IMR-90 (cell line): ENCODE results near the gene GLCCI1. TPM values are rescaled to one million over a fixed set of nuclear protein-coding genes. Genes with fewer than 3 reads are reported as not detected.

ENCODE experiments used
- ATAC-seq: fragments of 200-7000 bp; cut with Tn5 transposase; 2 replicates; pipeline ENCODE4 v1.9.1; 2020; ENCODE audit warnings: low read depth, mild to moderate bottlenecking, moderate library complexity
- BruUV-seq: library from RNA; stranded (reverse); fragments of 400-500 nt; replicated peaks from 2 replicates; lab custom pipeline; 2021; lab: Mats Ljungman, UMichigan
- CTCF ChIA-PET: fragments of 300-600 bp; formaldehyde crosslinking; extraction: SDS; loops from one replicate; lab custom pipeline; 2021; ENCODE audit warnings: antibody characterized with exemption; lab: Yijun Ruan, JAX
- POLR2A ChIA-PET: fragments of 300-600 bp; sonication (Branson Sonifier 250); formaldehyde crosslinking; loops from one replicate; lab custom pipeline; 2022; ENCODE audit warnings: antibody characterized with exemption; ENCODE audit not compliant: unreplicated experiment; lab: Charles Lee
- DNase-seq: peaks from one replicate; pipeline ENCODE4 v3.0.0; 2013
- H2AFZ ChIP-seq: replicated peaks from 2 replicates; pipeline ENCODE3; 2013; ENCODE audit warnings: low read length, mild to moderate bottlenecking; ENCODE audit not compliant: poor library complexity
- H2AK5ac ChIP-seq: 2 replicates; pipeline ENCODE4 v1.6.1; 2013; ENCODE audit warnings: low read depth, low read length, inconsistent platforms
- H2AK9ac ChIP-seq: replicated peaks from 2 replicates; pipeline ENCODE3; 2013; ENCODE audit warnings: mild to moderate bottlenecking, low read depth, low read length, moderate library complexity; ENCODE audit not compliant: poor library complexity
- H2BK120ac ChIP-seq: 2 replicates; pipeline ENCODE4 v1.6.1; 2013; ENCODE audit warnings: low read depth, low read length, inconsistent platforms
- H2BK15ac ChIP-seq: 3 replicates; pipeline ENCODE4 v1.6.1; 2013; ENCODE audit warnings: low read depth, low read length, inconsistent platforms
- H2BK20ac ChIP-seq: 2 replicates; pipeline ENCODE4 v1.6.1; 2013; ENCODE audit warnings: low read depth, mild to moderate bottlenecking, inconsistent platforms, low read length, moderate library complexity
- H2BK5ac ChIP-seq: 2 replicates; pipeline ENCODE4 v1.6.1; 2013; ENCODE audit warnings: mild to moderate bottlenecking, low read depth, low read length, inconsistent platforms; ENCODE audit not compliant: poor library complexity, severe bottlenecking
- H3K14ac ChIP-seq: replicated peaks from 2 replicates; pipeline ENCODE4 v1.6.1; 2013; ENCODE audit warnings: low read depth, low read length, inconsistent platforms
- H3K18ac ChIP-seq: 2 replicates; pipeline ENCODE4 v1.6.1; 2013; ENCODE audit warnings: low read depth, low read length, control low read depth
- H3K23ac ChIP-seq: 2 replicates; pipeline ENCODE4 v1.6.1; 2013; ENCODE audit warnings: low read depth, low read length, inconsistent platforms
- H3K27ac ChIP-seq: 2 replicates; pipeline ENCODE4 v1.5.1; 2013; ENCODE audit warnings: mild to moderate bottlenecking, control low read depth, low read length; ENCODE audit not compliant: insufficient read depth
- H3K27me3 ChIP-seq: 2 replicates; pipeline ENCODE4 v1.6.1; 2013; ENCODE audit warnings: low read length; ENCODE audit not compliant: control insufficient read depth, insufficient read depth
- H3K36me3 ChIP-seq: 2 replicates; pipeline ENCODE4 v1.6.1; 2013; ENCODE audit warnings: low read length, mixed read lengths; ENCODE audit not compliant: control insufficient read depth, insufficient read depth
- H3K4ac ChIP-seq: 2 replicates; pipeline ENCODE4 v1.6.1; 2013; ENCODE audit warnings: low read depth, low read length, inconsistent platforms
- H3K4me1 ChIP-seq: 2 replicates; pipeline ENCODE4 v1.6.1; 2013; ENCODE audit warnings: low read length, mixed read lengths; ENCODE audit not compliant: control insufficient read depth, insufficient read depth
- H3K4me2 ChIP-seq: 2 replicates; pipeline ENCODE4 v1.6.1; 2013; ENCODE audit warnings: low read depth, mild to moderate bottlenecking, control low read depth, low read length, moderate library complexity
- H3K4me3 ChIP-seq: 2 replicates; pipeline ENCODE4 v1.5.1; 2013; ENCODE audit warnings: low read depth, mild to moderate bottlenecking, control low read depth, low read length, moderate library complexity; ENCODE audit not compliant: insufficient read depth
- H3K56ac ChIP-seq: 2 replicates; pipeline ENCODE4 v1.6.1; 2013; ENCODE audit warnings: low read length, inconsistent platforms; ENCODE audit not compliant: insufficient read depth; ENCODE audit errors: extremely low read depth
- H3K79me1 ChIP-seq, 2 experiments: 2 replicates each; pipeline ENCODE4 v1.6.1; 2013; ENCODE audit warnings: low read length in 2 of 2, inconsistent platforms in 1 of 2, low read depth in 1 of 2
- H3K9ac ChIP-seq: 2 replicates; pipeline ENCODE4 v1.6.1; 2013; ENCODE audit warnings: low read depth, low read length, control low read depth
- H3K9me1 ChIP-seq: 2 replicates; pipeline ENCODE4 v1.6.1; 2013; ENCODE audit warnings: low read length, inconsistent platforms; ENCODE audit not compliant: insufficient read depth
- H3K9me3 ChIP-seq: 2 replicates; pipeline ENCODE4 v1.6.1; 2013; ENCODE audit warnings: low read length; ENCODE audit not compliant: control insufficient read depth, insufficient read depth
- H4K20me1 ChIP-seq: 2 replicates; pipeline ENCODE4 v1.6.1; 2013; ENCODE audit warnings: low read length, inconsistent platforms; ENCODE audit not compliant: insufficient read depth
- H4K5ac ChIP-seq: 2 replicates; pipeline ENCODE4 v1.6.1; 2013; ENCODE audit warnings: mild to moderate bottlenecking, low read depth, low read length, control low read depth
- H4K8ac ChIP-seq, 2 experiments: 2 replicates each; pipeline ENCODE4 v1.6.1; 2013; ENCODE audit warnings: low read depth in 2 of 2, low read length in 2 of 2, control low read depth in 1 of 2, inconsistent platforms in 1 of 2
- H4K91ac ChIP-seq: 2 replicates; pipeline ENCODE4 v1.6.1; 2013; ENCODE audit warnings: low read depth, low read length, inconsistent platforms; ENCODE audit not compliant: insufficient read depth
- CHD1 ChIP-seq: IDR thresholded peaks from 2 replicates; pipeline ENCODE4 v1.6.1; 2012; ENCODE audit warnings: low read depth, low read length, improper control_type of control experiment
- FOS ChIP-seq: fragments of 150-350 bp; IDR thresholded peaks from 2 replicates; pipeline ENCODE4 v1.6.1; 2016; ENCODE audit warnings: low read depth, low read length
- MAZ ChIP-seq: IDR thresholded peaks from 2 replicates; pipeline ENCODE4 v1.6.1; 2012; ENCODE audit warnings: low read depth, mild to moderate bottlenecking, low read length, improper control_type of control experiment, moderate library complexity, borderline replicate concordance
- MXI1 ChIP-seq: IDR thresholded peaks from 2 replicates; pipeline ENCODE4 v1.6.1; 2012; ENCODE audit warnings: low read depth, mild to moderate bottlenecking, low read length, moderate library complexity, borderline replicate concordance
- NFE2L2 ChIP-seq: fragments of 150-350 bp; IDR thresholded peaks from 2 replicates; pipeline ENCODE4 v1.6.1; 2016; ENCODE audit warnings: low read depth, mild to moderate bottlenecking, low read length
- RAD21 ChIP-seq: IDR thresholded peaks from 2 replicates; pipeline ENCODE4 v1.6.1; 2012; ENCODE audit warnings: low read length, improper control_type of control experiment
- RCOR1 ChIP-seq: IDR thresholded peaks from 2 replicates; pipeline ENCODE4 v1.6.1; 2012; ENCODE audit warnings: mild to moderate bottlenecking, low read length, improper control_type of control experiment; ENCODE audit not compliant: insufficient replicate concordance
- RFX5 ChIP-seq: IDR thresholded peaks from 2 replicates; pipeline ENCODE4 v1.8.0; 2012; ENCODE audit warnings: low read depth, mild to moderate bottlenecking, low read length, moderate library complexity
- WGBS, 2 experiments: methylation state at CpG; one replicate each; pipeline versions ENCODE4 v1.1.5 to v1.1.7; 2013; ENCODE audit warnings: missing lambda C conversion rate in 2 of 2; ENCODE audit not compliant: insufficient read length in 1 of 2; ENCODE audit errors: extremely low coverage in 2 of 2; 5-methylcytosine and 5-hydroxymethylcytosine counted together
- dilution Hi-C: fragments of 300-500 bp; cut with HindIII; formaldehyde crosslinking; loops from one replicate; pipeline ENCODE4 v1.14.3; 2018; ENCODE audit warnings: low sequenced_read_pairs; ENCODE audit not compliant: unreplicated experiment
- in situ Hi-C: fragments of 300-500 bp; cut with MboI; formaldehyde crosslinking; loops from 3 replicates; pipeline ENCODE4 v1.14.3; 2019; ENCODE audit warnings: low sequenced_read_pairs, inconsistent platforms, mixed read lengths
- intact Hi-C: fragments of 100-400 bp; cut with micrococcal nuclease; formaldehyde crosslinking; loops from 2 replicates; pipeline ENCODE4 v1.10.0; 2022
- polyA plus RNA-seq, 3 experiments: library from polyadenylated mRNA; depleted of rRNA; stranded (reverse); fragments of >200 nt; gene quantifications; 2 replicates each; pipeline ENCODE4 v1.2.3, GENCODE V29; 2012; ENCODE audit warnings: low replicate concordance in 1 of 3
- total RNA-seq: library from RNA; depleted of rRNA; stranded (reverse); fragments of >200 nt; gene quantifications from 2 replicates; pipeline ENCODE4 v1.2.3, GENCODE V29; 2012
- TF ChIP-seq, protein P1 (sequence below): fragments of 150-350 bp; IDR thresholded peaks from 2 replicates; pipeline ENCODE4 v1.6.1; 2016; ENCODE audit warnings: low read depth, mild to moderate bottlenecking, low read length, moderate library complexity, borderline replicate concordance

The GLCCI1 gene
- total and polyA plus RNA-seq, 2 of the 4 experiments (the other 2 are of a cell fraction) = 4.1 to 6.2 TPM

DNA sequence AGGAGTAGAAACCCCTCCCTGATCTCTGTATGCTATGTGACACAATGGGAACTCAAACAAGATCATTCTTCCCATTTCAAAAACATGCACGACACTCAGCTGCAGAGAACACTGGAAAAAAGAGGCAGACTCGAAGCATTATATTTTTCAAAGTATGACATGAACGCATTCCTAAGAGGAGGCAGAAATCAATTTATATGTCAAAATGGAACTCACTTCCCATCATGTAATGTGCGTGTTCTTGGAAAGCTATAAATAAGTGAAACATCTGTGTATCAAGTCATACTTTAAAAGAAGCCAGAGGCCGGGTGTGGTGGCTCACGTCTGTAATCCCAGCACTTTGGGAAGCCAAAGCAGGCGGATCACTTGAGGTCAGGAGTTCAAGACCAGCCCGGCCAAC lies 150.7 kb downstream of the GLCCI1 start:
- no peak overlapping the region for H3K27ac ChIP-seq
- H2AK9ac ChIP-seq = no peak overlapping the region
- H2BK15ac ChIP-seq = no peak overlapping the region
- no peak overlapping the region for H3K23ac ChIP-seq
- H4K20me1 ChIP-seq = no peaks in the 10 kb centered on the region
- no peak overlapping the region for H2BK5ac ChIP-seq
- no peak overlapping the region for H4K5ac ChIP-seq
- dilution Hi-C loops (no loop called here), intact Hi-C loops (no loop called here), in situ Hi-C loops (no loop called here)
- no peak for ATAC-seq
- H3K4me2 ChIP-seq = no peak overlapping the region
- no peaks in the 10 kb centered on the region for H3K79me1 ChIP-seq
- H4K8ac ChIP-seq = no peak overlapping the region
- H3K56ac ChIP-seq = no peak overlapping the region
- H3K4me1 ChIP-seq = no peaks in the 10 kb centered on the region
- ChIA-PET POLR2A (no interaction called here), CTCF (no interaction called here)
- no peak overlapping the region for H3K9ac ChIP-seq
- no peaks in the 10 kb centered on the region for H3K9me1 ChIP-seq
- H2BK20ac ChIP-seq = no peak overlapping the region
- H4K91ac ChIP-seq = no peak overlapping the region
- TF ChIP-seq, protein P1, sequence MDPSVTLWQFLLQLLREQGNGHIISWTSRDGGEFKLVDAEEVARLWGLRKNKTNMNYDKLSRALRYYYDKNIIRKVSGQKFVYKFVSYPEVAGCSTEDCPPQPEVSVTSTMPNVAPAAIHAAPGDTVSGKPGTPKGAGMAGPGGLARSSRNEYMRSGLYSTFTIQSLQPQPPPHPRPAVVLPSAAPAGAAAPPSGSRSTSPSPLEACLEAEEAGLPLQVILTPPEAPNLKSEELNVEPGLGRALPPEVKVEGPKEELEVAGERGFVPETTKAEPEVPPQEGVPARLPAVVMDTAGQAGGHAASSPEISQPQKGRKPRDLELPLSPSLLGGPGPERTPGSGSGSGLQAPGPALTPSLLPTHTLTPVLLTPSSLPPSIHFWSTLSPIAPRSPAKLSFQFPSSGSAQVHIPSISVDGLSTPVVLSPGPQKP = no peak
- TF ChIP-seq RCOR1 (no peak), RAD21 (no peak), NFE2L2 (no peak), FOS (no peak), CHD1 (no peak), MAZ (no peak), MXI1 (no peak), RFX5 (no peak)
- H2AFZ ChIP-seq = no peak overlapping the region
- WGBS, 2 experiments = 60% methylated on average over 2 of the region's 8 CpGs; no CpG with 5 or more reads in 1 of the 2 experiments
- H3K14ac ChIP-seq = no peak overlapping the region
- H3K36me3 ChIP-seq = no peaks in the 10 kb centered on the region
- DNase-seq = no peak
- BruUV-seq = no TSS peak
- no peak overlapping the region for H3K4ac ChIP-seq
- H2AK5ac ChIP-seq = no peak overlapping the region
- H3K4me3 ChIP-seq = no peak overlapping the region
- no peaks in the 10 kb centered on the region; the same call in 1 of the 2 replicates for H3K27me3 ChIP-seq
- no peak overlapping the region for H3K18ac ChIP-seq
- H2BK120ac ChIP-seq = no peak overlapping the region
- no peaks in the 10 kb centered on the region for H3K9me3 ChIP-seq
